ENCODE measurements around the gene FGF3.

DNA sequence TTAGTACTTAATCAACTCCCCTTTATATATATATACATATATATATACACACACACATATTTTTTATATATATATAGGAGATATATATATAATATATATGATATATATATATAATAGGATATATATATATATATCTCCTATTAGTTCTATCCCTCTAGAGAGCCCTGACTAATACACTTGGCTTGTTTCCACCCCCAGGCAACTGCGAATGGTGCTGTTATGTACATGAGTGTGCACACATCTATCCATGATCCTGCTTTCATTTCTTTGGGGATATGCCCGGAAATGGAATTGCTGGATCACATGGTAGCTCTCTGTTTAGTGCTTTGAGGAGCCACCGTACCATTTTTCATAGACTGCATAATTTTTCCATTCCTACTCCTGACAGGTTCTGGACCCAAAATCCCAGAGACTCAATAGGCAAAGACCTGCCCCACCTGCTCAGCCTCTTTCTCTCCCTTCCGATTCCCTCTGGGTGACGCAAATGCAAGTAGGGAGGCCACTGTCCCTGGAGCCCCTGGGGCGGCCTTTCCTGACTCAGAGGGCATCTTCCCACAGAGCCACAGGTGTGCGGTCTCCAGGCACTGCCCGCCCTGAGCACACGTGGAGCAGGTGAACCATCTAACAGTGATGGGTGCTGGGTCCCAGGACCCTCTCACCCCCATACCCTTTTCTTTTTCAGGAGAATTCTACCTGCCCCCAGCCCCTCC is 12.0 kb downstream of the FGF3 start:
- TF ChIP-seq, protein P1, sequence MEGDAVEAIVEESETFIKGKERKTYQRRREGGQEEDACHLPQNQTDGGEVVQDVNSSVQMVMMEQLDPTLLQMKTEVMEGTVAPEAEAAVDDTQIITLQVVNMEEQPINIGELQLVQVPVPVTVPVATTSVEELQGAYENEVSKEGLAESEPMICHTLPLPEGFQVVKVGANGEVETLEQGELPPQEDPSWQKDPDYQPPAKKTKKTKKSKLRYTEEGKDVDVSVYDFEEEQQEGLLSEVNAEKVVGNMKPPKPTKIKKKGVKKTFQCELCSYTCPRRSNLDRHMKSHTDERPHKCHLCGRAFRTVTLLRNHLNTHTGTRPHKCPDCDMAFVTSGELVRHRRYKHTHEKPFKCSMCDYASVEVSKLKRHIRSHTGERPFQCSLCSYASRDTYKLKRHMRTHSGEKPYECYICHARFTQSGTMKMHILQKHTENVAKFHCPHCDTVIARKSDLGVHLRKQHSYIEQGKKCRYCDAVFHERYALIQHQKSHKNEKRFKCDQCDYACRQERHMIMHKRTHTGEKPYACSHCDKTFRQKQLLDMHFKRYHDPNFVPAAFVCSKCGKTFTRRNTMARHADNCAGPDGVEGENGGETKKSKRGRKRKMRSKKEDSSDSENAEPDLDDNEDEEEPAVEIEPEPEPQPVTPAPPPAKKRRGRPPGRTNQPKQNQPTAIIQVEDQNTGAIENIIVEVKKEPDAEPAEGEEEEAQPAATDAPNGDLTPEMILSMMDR (IDR thresholded peaks at IDR 0.05; ENCODE audit: borderline replicate concordance, extremely low read depth, low read length, poor library complexity, severe bottlenecking) = no peak
- no peak for TF ChIP-seq EZH2 (IDR thresholded peaks at IDR 0.05; ENCODE audit: borderline replicate concordance, low read depth, low read length, severe bottlenecking)
